MM.1S (cell line): ENCODE data around the gene TEX48.

Experiments
- DNase-seq: peaks from one replicate; pipeline ENCODE4 v3.0.0-alpha.2; 2015
- H2AFZ ChIP-seq: fragments of 300-600 bp; sonication (generic); 2 replicates; pipeline ENCODE4 v1.6.0; 2016; ENCODE audit warnings: antibody characterized with exemption, low read length
- H3F3A ChIP-seq: fragments of 300-600 bp; sonication (generic); 2 replicates; pipeline ENCODE4 v1.6.1; 2016; ENCODE audit warnings: mild to moderate bottlenecking, antibody characterized with exemption, low read length, moderate library complexity, mixed read lengths; ENCODE audit not compliant: insufficient read depth
- H3K27ac ChIP-seq: fragments of 300-600 bp; sonication (generic); 2 replicates; pipeline ENCODE4 v1.5.1; 2016; ENCODE audit warnings: mild to moderate bottlenecking, low read length
- H3K27me3 ChIP-seq: fragments of 300-600 bp; sonication (generic); replicated peaks from 2 replicates; pipeline ENCODE4 v1.6.0; 2016; ENCODE audit warnings: low read length; ENCODE audit not compliant: insufficient read depth
- H3K36me3 ChIP-seq: fragments of 300-600 bp; sonication (generic); replicated peaks from 2 replicates; pipeline ENCODE4 v1.6.1; 2016; ENCODE audit warnings: mild to moderate bottlenecking, low read length, mixed read lengths; ENCODE audit not compliant: insufficient read depth
- H3K4me1 ChIP-seq: fragments of 300-600 bp; sonication (generic); 2 replicates; pipeline ENCODE4 v1.6.1; 2016; ENCODE audit warnings: low read length, mixed read lengths
- H3K4me2 ChIP-seq: fragments of 300-600 bp; sonication (generic); 2 replicates; pipeline ENCODE4 v1.6.0; 2016; ENCODE audit warnings: low read depth, low read length
- H3K4me3 ChIP-seq: fragments of 300-600 bp; sonication (generic); 2 replicates; pipeline ENCODE4 v1.5.1; 2016; ENCODE audit warnings: low read length, mixed read lengths
- H3K79me2 ChIP-seq: fragments of 300-600 bp; sonication (generic); 2 replicates; pipeline ENCODE4 v1.6.1; 2016; ENCODE audit warnings: mixed run types, low read length, mixed read lengths
- H3K9ac ChIP-seq: fragments of 300-600 bp; sonication (generic); 2 replicates; pipeline ENCODE4 v1.6.1; 2016; ENCODE audit warnings: low read length, mixed read lengths
- H3K9me2 ChIP-seq: fragments of 300-600 bp; sonication (generic); replicated peaks from 2 replicates; pipeline ENCODE4 v1.6.1; 2016; ENCODE audit warnings: mild to moderate bottlenecking, low read length, mixed read lengths; ENCODE audit not compliant: insufficient read depth
- H3K9me3 ChIP-seq: fragments of 300-600 bp; sonication (generic); replicated peaks from 2 replicates; pipeline ENCODE4 v1.6.1; 2016; ENCODE audit warnings: mild to moderate bottlenecking, low read length, mixed read lengths; ENCODE audit not compliant: insufficient read depth
- H4K20me1 ChIP-seq: fragments of 300-600 bp; sonication (generic); 2 replicates; pipeline ENCODE4 v1.6.1; 2016; ENCODE audit warnings: mild to moderate bottlenecking, low read length, moderate library complexity, mixed read lengths; ENCODE audit not compliant: insufficient read depth
- CTCF ChIP-seq: fragments of 300-600 bp; sonication (generic); IDR thresholded peaks from 2 replicates; pipeline ENCODE4 v1.5.1; 2016; ENCODE audit warnings: antibody characterized with exemption, low read length, mixed read lengths
- EZH2 ChIP-seq: fragments of 300-600 bp; sonication (generic); optimal IDR thresholded peaks from 2 replicates; pipeline ENCODE3; 2017; ENCODE audit warnings: low read depth, mild to moderate bottlenecking, antibody characterized with exemption, low read length, mixed read lengths
- EZH2phosphoT487 ChIP-seq: fragments of 300-600 bp; sonication (generic); IDR thresholded peaks from 2 replicates; pipeline ENCODE4 v1.6.1; 2018; ENCODE audit warnings: antibody characterized with exemption, low read length

The TEX48 gene

GRCh38 chr9:114633438-114634089 is 48.4 kb downstream of the TEX48 start:
- Histone ChIP-seq H3K27ac (no peak overlapping the region), H4K20me1 (no peaks in the 10 kb centered on the region), H2AFZ (no peak overlapping the region), H3K27me3 (no peaks in the 10 kb centered on the region), H3K4me3 (no peak overlapping the region), H3K4me2 (no peak overlapping the region), H3K4me1 (no peaks in the 10 kb centered on the region), H3K79me2 (peaks cover 22% of the 10 kb centered on the region), H3F3A (no peaks in the 10 kb centered on the region), H3K36me3 (peaks cover 8% of the 10 kb centered on the region), H3K9ac (no peak overlapping the region), H3K9me3 (no peaks in the 10 kb centered on the region), H3K9me2 (no peaks in the 10 kb centered on the region)
- DNase-seq: no peak
- no peak for TF ChIP-seq EZH2phosphoT487
- TF ChIP-seq CTCF: no peak
- TF ChIP-seq EZH2: no peak

GRCh38 chr9:114631166-114631565 is 50.8 kb downstream of the TEX48 start:
- H3K79me2 ChIP-seq: peaks cover 40% of the 10 kb centered on the region
- no peaks in the 10 kb centered on the region for H3K27me3 ChIP-seq
- no peak overlapping the region for H3K4me2 ChIP-seq
- H3K9me2 ChIP-seq: no peaks in the 10 kb centered on the region
- H2AFZ ChIP-seq: no peak overlapping the region
- H3K9me3 ChIP-seq: no peaks in the 10 kb centered on the region
- H3K4me3 ChIP-seq: no peak overlapping the region
- H3K4me1 ChIP-seq: no peaks in the 10 kb centered on the region
- no peak overlapping the region for H3K9ac ChIP-seq
- no peak for TF ChIP-seq EZH2
- no peak for TF ChIP-seq CTCF
- TF ChIP-seq EZH2phosphoT487: no peak
- no peaks in the 10 kb centered on the region for H3F3A ChIP-seq
- H3K36me3 ChIP-seq: peaks cover 14% of the 10 kb centered on the region
- no peaks in the 10 kb centered on the region for H4K20me1 ChIP-seq
- no peak for DNase-seq
- H3K27ac ChIP-seq: no peak overlapping the region

GRCh38 chr9:114629563-114630090 is 52.4 kb downstream of the TEX48 start:
- no peaks in the 10 kb centered on the region for H3K9me3 ChIP-seq
- no peaks in the 10 kb centered on the region for H3K9me2 ChIP-seq
- H3K4me1 ChIP-seq: no peaks in the 10 kb centered on the region
- no peaks in the 10 kb centered on the region for H3K27me3 ChIP-seq
- no peaks in the 10 kb centered on the region for H3F3A ChIP-seq
- H3K4me2 ChIP-seq: no peak overlapping the region
- no peak overlapping the region for H3K27ac ChIP-seq
- TF ChIP-seq EZH2phosphoT487 (no peak), EZH2 (no peak)
- H3K9ac ChIP-seq: no peak overlapping the region
- peaks cover 49% of the 10 kb centered on the region for H3K79me2 ChIP-seq
- H3K36me3 ChIP-seq: peaks cover 14% of the 10 kb centered on the region
- no peak overlapping the region for H3K4me3 ChIP-seq
- H4K20me1 ChIP-seq: no peaks in the 10 kb centered on the region
- no peak for DNase-seq
- H2AFZ ChIP-seq: no peak overlapping the region

GRCh38 chr9:114627553-114627952 is 54.4 kb downstream of the TEX48 start:
- H3K9me3 ChIP-seq: no peaks in the 10 kb centered on the region
- H3K36me3 ChIP-seq: peaks cover 15% of the 10 kb centered on the region
- H3K27me3 ChIP-seq: no peaks in the 10 kb centered on the region
- DNase-seq: no peak
- no peak overlapping the region for H2AFZ ChIP-seq
- no peak overlapping the region for H3K9ac ChIP-seq
- TF ChIP-seq EZH2: no peak
- no peak for TF ChIP-seq EZH2phosphoT487
- no peak for TF ChIP-seq CTCF
- no peaks in the 10 kb centered on the region for H3K9me2 ChIP-seq
- no peak overlapping the region for H3K4me2 ChIP-seq
- H3K4me1 ChIP-seq: no peaks in the 10 kb centered on the region
- H3K79me2 ChIP-seq: peaks cover 69% of the 10 kb centered on the region
- H3K27ac ChIP-seq: no peak overlapping the region
- no peaks in the 10 kb centered on the region for H3F3A ChIP-seq
- H3K4me3 ChIP-seq: no peak overlapping the region
- H4K20me1 ChIP-seq: no peaks in the 10 kb centered on the region
